GM23248 (cell line): ENCODE data around the gene SUSD5. TPM values are rescaled to one million over a fixed set of nuclear protein-coding genes. Genes with fewer than 3 reads are reported as not detected.

Experiments used
- DNase-seq: peaks from one replicate; pipeline ENCODE4 v3.0.0-alpha.2; 2015
- H2AFZ ChIP-seq: fragments of 200-600 bp; sonication (generic); 2 replicates; pipeline ENCODE4 v1.6.1; 2016; ENCODE audit warnings: antibody characterized with exemption
- H3F3A ChIP-seq: fragments of 200-600 bp; sonication (generic); 2 replicates; pipeline ENCODE4 v1.6.1; 2016; ENCODE audit warnings: mild to moderate bottlenecking, antibody characterized with exemption, mixed run types; ENCODE audit not compliant: insufficient read depth
- H3K27ac ChIP-seq: fragments of 200-600 bp; sonication (generic); 2 replicates; pipeline ENCODE4 v1.5.1; 2016; ENCODE audit warnings: mild to moderate bottlenecking
- H3K27me3 ChIP-seq: fragments of 200-600 bp; sonication (generic); replicated peaks from 2 replicates; pipeline ENCODE4 v1.6.1; 2016; ENCODE audit warnings: mild to moderate bottlenecking; ENCODE audit not compliant: insufficient read depth
- H3K36me3 ChIP-seq: fragments of 200-600 bp; sonication (generic); 2 replicates; pipeline ENCODE4 v1.6.1; 2016; ENCODE audit warnings: low read depth, mild to moderate bottlenecking
- H3K4me1 ChIP-seq: fragments of 200-600 bp; sonication (generic); 2 replicates; pipeline ENCODE4 v1.6.1; 2016; ENCODE audit warnings: mild to moderate bottlenecking; ENCODE audit not compliant: insufficient read depth
- H3K4me2 ChIP-seq: fragments of 200-600 bp; sonication (generic); one replicate; pipeline ENCODE4 v1.6.1; 2016; ENCODE audit warnings: mild to moderate bottlenecking; ENCODE audit not compliant: unreplicated experiment
- H3K4me3 ChIP-seq: fragments of 200-600 bp; sonication (generic); 2 replicates; pipeline ENCODE4 v1.5.1; 2016; ENCODE audit warnings: mild to moderate bottlenecking
- H3K79me2 ChIP-seq: fragments of 200-600 bp; sonication (generic); 2 replicates; pipeline ENCODE4 v1.6.1; 2016; ENCODE audit warnings: mild to moderate bottlenecking; ENCODE audit not compliant: insufficient read depth
- H3K9ac ChIP-seq: fragments of 200-600 bp; sonication (generic); 2 replicates; pipeline ENCODE4 v1.6.1; 2016; ENCODE audit warnings: mild to moderate bottlenecking
- H3K9me2 ChIP-seq: fragments of 200-600 bp; sonication (generic); 2 replicates; pipeline ENCODE4 v1.6.1; 2016; ENCODE audit warnings: mixed run types, mild to moderate bottlenecking, moderate library complexity; ENCODE audit not compliant: insufficient read depth
- H3K9me3 ChIP-seq: fragments of 200-600 bp; sonication (generic); one replicate; pipeline ENCODE4 v1.6.1; 2017; ENCODE audit warnings: low read depth
- H4K20me1 ChIP-seq: fragments of 200-600 bp; sonication (generic); 2 replicates; pipeline ENCODE4 v1.6.0; 2016; ENCODE audit not compliant: insufficient read depth
- EZH2 ChIP-seq: fragments of 200-600 bp; sonication (generic); IDR thresholded peaks from 2 replicates; pipeline ENCODE4 v1.6.1; 2018; ENCODE audit warnings: antibody characterized with exemption, mild to moderate bottlenecking; ENCODE audit not compliant: insufficient read depth, poor library complexity, severe bottlenecking
- EZH2phosphoT487 ChIP-seq: fragments of 200-600 bp; sonication (generic); IDR thresholded peaks from 2 replicates; pipeline ENCODE4 v1.6.1; 2018; ENCODE audit warnings: antibody characterized with exemption, moderate library complexity, mild to moderate bottlenecking, low read depth; ENCODE audit not compliant: insufficient read depth
- WGBS, 2 experiments: methylation state at CpG; one replicate each; pipeline ENCODE4 v1.1.6; 2015 to 2017; ENCODE audit warnings: low lambda C conversion rate in 2 of 2, low coverage in 1 of 2; ENCODE audit errors: missing lambda C conversion rate in 2 of 2; 5-methylcytosine and 5-hydroxymethylcytosine counted together
- in situ Hi-C: fragments of 300-500 bp; cut with MboI; formaldehyde crosslinking; loops from 2 replicates; pipeline ENCODE4 v1.15.0; 2020
- polyA plus RNA-seq: library from polyadenylated mRNA; unstranded; fragments of >200 nt; fragmentation: Nextera tagmentation; extraction: Ambion mirVana; gene quantifications from 2 replicates; pipeline ENCODE4 v1.2.1, GENCODE V29; 2016
- total RNA-seq: library from RNA; depleted of rRNA; stranded (reverse); fragments of >200 nt; shearing (Covaris generic); gene quantifications from 2 replicates; pipeline ENCODE4 v1.2.3, GENCODE V29; 2014

The SUSD5 gene
- total and polyA plus RNA-seq, 2 experiments from 2014 or later, result 0.05 to 0.11 TPM

DNA sequence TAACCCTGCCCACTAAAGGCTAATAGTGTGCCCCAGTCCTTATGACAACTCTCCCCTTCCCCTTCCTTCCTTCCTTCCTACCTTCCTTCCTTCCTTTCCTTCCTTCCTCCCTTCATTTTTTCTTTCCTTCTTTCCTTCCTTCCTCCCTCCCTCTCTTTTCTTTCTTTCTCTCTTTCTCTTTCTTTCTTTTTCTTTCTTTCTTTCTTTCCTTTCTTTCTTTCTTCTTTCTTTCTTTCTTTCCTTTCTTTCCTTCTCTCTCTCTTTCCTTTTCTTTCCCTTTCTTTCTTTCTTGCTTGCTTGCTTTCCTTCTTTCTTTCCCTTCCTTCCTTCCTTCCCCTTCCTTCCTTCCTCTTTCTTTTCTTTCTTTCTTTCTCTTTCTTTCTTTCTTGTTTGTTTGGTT, 28.2 kb upstream of the SUSD5 start:
- in situ Hi-C loops, result no loop called here
- Histone ChIP-seq H3K4me2 (no peak overlapping the region), H3K4me3 (no peak overlapping the region), H3K4me1 (no peaks in the 10 kb centered on the region), H3K9ac (no peak overlapping the region), H3K79me2 (no peaks in the 10 kb centered on the region), H3K9me3 (no peaks in the 10 kb centered on the region), H4K20me1 (no peaks in the 10 kb centered on the region), H3F3A (no peaks in the 10 kb centered on the region), H2AFZ (no peak overlapping the region), H3K27me3 (peaks cover 29% of the 10 kb centered on the region), H3K27ac (no peak overlapping the region), H3K9me2 (no peaks in the 10 kb centered on the region), H3K36me3 (no peaks in the 10 kb centered on the region)
- DNase-seq, result no peak
- no peak for TF ChIP-seq EZH2phosphoT487
- TF ChIP-seq EZH2, result no peak

DNA sequence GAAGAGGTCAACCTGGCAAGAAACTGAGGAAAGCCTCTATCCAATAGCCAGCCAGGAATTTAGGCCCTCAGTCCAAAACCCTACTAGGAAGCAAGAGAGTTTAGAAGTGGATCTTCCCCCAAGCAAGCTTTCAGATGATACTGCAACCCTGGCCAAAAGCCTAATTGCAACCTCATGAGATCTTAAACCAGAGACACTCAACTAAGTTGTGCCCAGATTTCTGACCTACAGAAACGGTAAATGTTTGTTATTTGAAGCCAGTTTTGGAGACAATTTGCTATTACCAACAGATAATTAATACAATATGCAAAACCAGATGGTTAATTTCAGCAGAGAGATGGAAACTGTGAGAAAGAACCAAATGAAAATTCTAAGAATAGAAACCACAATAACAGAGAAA, 21.7 kb upstream of the SUSD5 start:
- no peak for TF ChIP-seq EZH2
- no peak for TF ChIP-seq EZH2phosphoT487
- in situ Hi-C loops, result no loop called here
- H4K20me1 ChIP-seq, result no peaks in the 10 kb centered on the region

DNA sequence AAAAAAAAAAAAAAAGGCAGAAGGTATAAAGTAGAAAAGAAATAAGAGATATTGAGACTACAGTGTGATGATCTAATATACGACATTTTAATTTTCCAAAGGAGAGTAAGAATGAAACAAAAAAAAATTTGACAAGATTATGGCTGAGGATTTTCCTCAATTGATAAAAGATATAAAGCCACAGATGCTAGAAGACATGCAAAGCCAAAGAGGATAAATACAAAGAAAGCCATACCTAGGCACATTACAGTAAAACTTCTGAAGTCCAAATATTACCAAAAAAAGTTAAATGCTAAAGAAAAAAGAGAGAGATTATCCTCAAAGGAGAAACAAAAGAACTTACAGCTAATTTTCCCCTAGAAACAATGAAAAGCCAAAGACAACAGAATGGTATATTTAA, 20.3 kb upstream of the SUSD5 start:
- H3K36me3 ChIP-seq, result no peaks in the 10 kb centered on the region
- H3K4me1 ChIP-seq, result no peaks in the 10 kb centered on the region
- no peak overlapping the region for H3K4me3 ChIP-seq
- H3K27ac ChIP-seq, result no peak overlapping the region
- no peak overlapping the region for H3K4me2 ChIP-seq
- no peaks in the 10 kb centered on the region for H3F3A ChIP-seq
- in situ Hi-C loops, result no loop called here
- H2AFZ ChIP-seq, result no peak overlapping the region
- H3K9me3 ChIP-seq, result no peaks in the 10 kb centered on the region
- no peaks in the 10 kb centered on the region for H4K20me1 ChIP-seq
- no peaks in the 10 kb centered on the region for H3K9me2 ChIP-seq
- no peak overlapping the region for H3K9ac ChIP-seq
- WGBS, 2 experiments, result 55 to 67% methylated on average over 1 of the region's 1 CpG
- no peaks in the 10 kb centered on the region for H3K79me2 ChIP-seq
- TF ChIP-seq EZH2, result no peak
- no peak for TF ChIP-seq EZH2phosphoT487
- H3K27me3 ChIP-seq, result peaks cover 18% of the 10 kb centered on the region
- DNase-seq, result no peak

More for the DNA sequence above, 21.7 kb upstream of the SUSD5 start:
- H3K27me3 ChIP-seq, result peaks cover 30% of the 10 kb centered on the region
- no peak overlapping the region for H2AFZ ChIP-seq
- H3K4me3 ChIP-seq, result no peak overlapping the region
- DNase-seq, result no peak
- no peak overlapping the region for H3K4me2 ChIP-seq
- H3K27ac ChIP-seq, result no peak overlapping the region
- H3K9me2 ChIP-seq, result no peaks in the 10 kb centered on the region
- 0 to 6% methylated on average over 1 of the region's 1 CpG for WGBS, 2 experiments
- H3K9me3 ChIP-seq, result no peaks in the 10 kb centered on the region
- H3F3A ChIP-seq, result no peaks in the 10 kb centered on the region
- H3K79me2 ChIP-seq, result no peaks in the 10 kb centered on the region
- no peaks in the 10 kb centered on the region for H3K4me1 ChIP-seq
- no peak overlapping the region for H3K9ac ChIP-seq
- H3K36me3 ChIP-seq, result no peaks in the 10 kb centered on the region

DNA sequence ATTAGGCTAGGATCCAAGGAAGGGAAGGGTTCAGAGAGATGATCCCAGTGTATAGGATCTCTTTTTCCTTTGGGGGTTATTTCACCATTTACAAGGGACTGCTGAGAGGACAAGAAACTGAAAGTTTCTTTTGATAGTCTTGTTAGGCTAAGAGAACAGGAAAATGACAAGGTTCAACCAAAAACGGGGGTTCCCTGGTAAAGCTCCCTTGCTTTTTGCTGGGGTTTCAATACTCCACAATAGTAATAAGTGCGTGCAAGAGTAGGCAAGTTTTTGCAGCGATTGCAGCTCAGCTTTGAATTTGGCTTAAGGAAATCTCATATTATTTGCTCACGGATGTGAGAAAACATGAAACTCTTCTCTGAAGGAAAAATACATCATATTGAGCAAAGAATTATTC, 18.8 kb upstream of the SUSD5 start:
- Histone ChIP-seq H3K9ac (no peak overlapping the region), H3K27ac (no peak overlapping the region), H3K9me2 (no peaks in the 10 kb centered on the region), H3F3A (no peaks in the 10 kb centered on the region), H3K9me3 (no peaks in the 10 kb centered on the region), H3K4me2 (no peak overlapping the region), H2AFZ (no peak overlapping the region), H3K27me3 (peaks cover 13% of the 10 kb centered on the region), H3K36me3 (no peaks in the 10 kb centered on the region), H3K79me2 (no peaks in the 10 kb centered on the region), H3K4me3 (no peak overlapping the region), H4K20me1 (no peaks in the 10 kb centered on the region), H3K4me1 (no peaks in the 10 kb centered on the region)
- no peak for DNase-seq
- 65% methylated on average over 4 of the region's 4 CpGs for WGBS, 2 experiments
- in situ Hi-C loops, result no loop called here
- TF ChIP-seq EZH2, result no peak
- TF ChIP-seq EZH2phosphoT487, result no peak

DNA sequence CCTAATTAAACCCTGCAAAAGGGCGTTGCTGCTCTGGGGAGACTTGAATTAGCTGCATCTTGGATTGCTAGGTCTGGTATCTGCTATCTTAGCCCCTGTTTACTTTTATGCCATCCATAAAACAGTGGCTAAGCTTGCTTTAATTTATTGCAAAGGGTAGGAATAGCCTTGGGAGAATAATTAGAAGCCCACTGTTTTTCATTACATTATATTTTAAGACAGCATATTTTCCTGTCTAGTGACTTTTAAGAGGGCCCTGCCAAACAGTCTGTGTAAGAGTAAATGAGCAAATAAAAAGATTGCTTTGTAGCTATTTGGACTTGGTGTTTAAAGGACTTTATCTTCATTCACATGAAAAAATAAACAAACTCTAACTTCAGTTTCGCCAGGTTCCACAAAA, 17.4 kb upstream of the SUSD5 start:
- no peaks in the 10 kb centered on the region for H3K9me3 ChIP-seq
- peaks cover 15% of the 10 kb centered on the region for H3K27me3 ChIP-seq
- no peak overlapping the region for H3K4me3 ChIP-seq
- H3K36me3 ChIP-seq, result no peaks in the 10 kb centered on the region
- in situ Hi-C loops, result no loop called here
- H3K4me2 ChIP-seq, result no peak overlapping the region
- no peak overlapping the region for H2AFZ ChIP-seq
- no peaks in the 10 kb centered on the region for H4K20me1 ChIP-seq
- no peaks in the 10 kb centered on the region for H3K9me2 ChIP-seq
- 31 to 32% methylated on average over 2 of the region's 2 CpGs for WGBS, 2 experiments
- no peaks in the 10 kb centered on the region for H3F3A ChIP-seq
- no peak for DNase-seq
- no peak overlapping the region for H3K27ac ChIP-seq
- TF ChIP-seq EZH2phosphoT487 (no peak), EZH2 (no peak)
- no peaks in the 10 kb centered on the region for H3K79me2 ChIP-seq
- H3K9ac ChIP-seq, result no peak overlapping the region
- H3K4me1 ChIP-seq, result no peaks in the 10 kb centered on the region
